D721Med (cell line): ENCODE measurements around the gene FOXI1.

Source experiments
- DNase-seq: peaks from one replicate; pipeline ENCODE4 v3.0.0; 2011; ENCODE audit warnings: low spot score; ENCODE audit not compliant: insufficient read length
- FAIRE-seq: peaks from 2 replicates; lab custom pipeline; 2011; peaks lifted over from hg19 to GRCh38; lab: Jason Lieb, UNC
- TF ChIP-seq, protein P1 (sequence below): IDR thresholded peaks from 2 replicates; pipeline ENCODE4 v1.5.1; 2012; ENCODE audit warnings: mild to moderate bottlenecking, control low read depth; ENCODE audit not compliant: insufficient read depth; ENCODE audit errors: missing control alignments

FOXI1 gene

DNA sequence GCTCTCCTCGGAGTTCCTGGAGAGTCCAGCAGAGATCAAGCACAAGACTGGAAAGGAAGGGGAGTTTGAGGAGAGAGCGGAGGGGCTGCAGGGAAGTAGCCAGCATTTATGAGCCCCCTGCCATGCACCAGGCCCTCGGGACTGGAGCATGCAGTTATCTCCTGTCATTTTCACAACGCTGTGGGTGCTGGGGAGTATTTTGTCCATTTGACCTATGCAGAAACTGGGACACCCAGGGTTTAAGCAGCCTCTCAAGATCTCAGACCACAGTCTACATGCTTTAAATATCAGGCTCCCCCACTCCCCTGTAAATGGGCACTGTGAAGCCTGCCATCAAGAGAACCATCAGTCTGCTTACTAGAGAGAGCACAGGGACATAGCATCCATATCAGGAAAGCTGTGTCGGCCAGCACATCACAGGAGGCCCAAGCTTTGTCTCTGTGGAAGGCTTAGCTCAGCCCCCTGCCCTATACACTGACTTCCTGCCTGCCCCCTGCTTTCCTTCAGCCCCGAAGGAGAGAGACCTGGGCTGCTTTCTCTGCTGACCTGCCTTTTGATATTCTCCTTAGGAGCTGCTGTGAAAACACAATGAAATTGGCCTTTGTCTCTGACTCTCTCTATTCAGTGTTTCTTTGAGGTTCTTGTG, 7.3 kb downstream of the FOXI1 start:
- FAIRE-seq = no peak
- TF ChIP-seq, protein P1, sequence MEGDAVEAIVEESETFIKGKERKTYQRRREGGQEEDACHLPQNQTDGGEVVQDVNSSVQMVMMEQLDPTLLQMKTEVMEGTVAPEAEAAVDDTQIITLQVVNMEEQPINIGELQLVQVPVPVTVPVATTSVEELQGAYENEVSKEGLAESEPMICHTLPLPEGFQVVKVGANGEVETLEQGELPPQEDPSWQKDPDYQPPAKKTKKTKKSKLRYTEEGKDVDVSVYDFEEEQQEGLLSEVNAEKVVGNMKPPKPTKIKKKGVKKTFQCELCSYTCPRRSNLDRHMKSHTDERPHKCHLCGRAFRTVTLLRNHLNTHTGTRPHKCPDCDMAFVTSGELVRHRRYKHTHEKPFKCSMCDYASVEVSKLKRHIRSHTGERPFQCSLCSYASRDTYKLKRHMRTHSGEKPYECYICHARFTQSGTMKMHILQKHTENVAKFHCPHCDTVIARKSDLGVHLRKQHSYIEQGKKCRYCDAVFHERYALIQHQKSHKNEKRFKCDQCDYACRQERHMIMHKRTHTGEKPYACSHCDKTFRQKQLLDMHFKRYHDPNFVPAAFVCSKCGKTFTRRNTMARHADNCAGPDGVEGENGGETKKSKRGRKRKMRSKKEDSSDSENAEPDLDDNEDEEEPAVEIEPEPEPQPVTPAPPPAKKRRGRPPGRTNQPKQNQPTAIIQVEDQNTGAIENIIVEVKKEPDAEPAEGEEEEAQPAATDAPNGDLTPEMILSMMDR = no peak
- DNase-seq = no peak

DNA sequence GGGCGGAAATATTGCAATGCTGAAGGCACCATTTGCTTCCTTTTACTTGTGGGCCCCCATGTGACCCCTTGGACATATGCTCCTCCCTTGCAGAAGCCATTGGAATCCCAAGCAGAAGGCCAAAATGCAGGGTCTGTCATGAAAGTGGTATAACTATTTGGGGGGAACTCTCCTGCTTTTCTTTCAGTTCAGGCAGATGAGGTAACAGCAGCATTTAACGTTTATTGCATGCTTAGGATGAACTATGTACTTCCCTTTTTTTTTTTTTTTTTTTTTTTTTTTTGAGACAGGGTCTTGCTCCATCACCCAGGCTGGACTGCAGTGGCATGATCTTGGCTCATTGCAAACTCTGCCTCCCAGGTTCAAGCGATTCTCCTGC, 7.8 kb downstream of the FOXI1 start:
- DNase-seq = no peak
- TF ChIP-seq, protein P1 = no peak
- FAIRE-seq = no peak

- TF ChIP-seq, protein P1 = no peak
- DNase-seq (no peak), FAIRE-seq (no peak)
These were observed 8.6 kb downstream of the FOXI1 start for GRCh38 chr5:170114271-170114670.

GRCh38 chr5:170115925-170116324, 10.2 kb downstream of the FOXI1 start:
- DNase-seq (no peak), FAIRE-seq (no peak)
- TF ChIP-seq, protein P1 = no peak

DNA sequence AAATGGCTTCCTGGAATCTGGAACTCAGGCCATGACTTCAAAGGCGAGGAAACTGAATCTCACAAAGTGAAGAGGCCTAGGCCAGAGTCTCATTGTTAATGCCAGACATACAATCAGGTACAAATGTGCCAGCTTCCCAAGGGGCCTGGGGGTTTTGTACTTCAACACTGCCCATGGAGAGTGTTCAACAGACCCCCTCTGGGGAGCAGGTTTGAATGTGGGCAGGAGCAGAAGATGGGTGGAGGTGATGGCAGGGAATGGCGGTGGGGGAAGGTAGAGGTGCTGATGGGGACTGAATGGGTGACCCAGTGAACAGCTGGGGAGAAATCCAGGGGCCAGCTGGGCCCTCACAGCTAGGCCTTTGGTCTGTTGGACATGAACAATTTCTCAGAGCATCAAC, 12.0 kb downstream of the FOXI1 start:
- TF ChIP-seq, protein P1 = no peak
- FAIRE-seq (no peak), DNase-seq (no peak)

- TF ChIP-seq, protein P1 = no peak
- no peak for DNase-seq
- no peak for FAIRE-seq
These were observed 14.9 kb downstream of the FOXI1 start for GRCh38 chr5:170120576-170120975.

- DNase-seq = no peak
- TF ChIP-seq, protein P1 = no peak
- no peak for FAIRE-seq
These were observed 15.6 kb downstream of the FOXI1 start for GRCh38 chr5:170121321-170121720.
